Upper lobe of left lung (tissue), 6 donors: ENCODE measurements around the gene CEP68. TPM values are rescaled to one million over a fixed set of nuclear protein-coding genes. Genes with fewer than 3 reads are reported as not detected.

Experiments
- ATAC-seq, 2 donors: fragments of 200-7000 bp; cut with Tn5 transposase; one replicate each; pipeline ENCODE4 v1.9.1; 2022; ENCODE audit warnings: mild to moderate bottlenecking in 2 of 2, moderate library complexity in 2 of 2; ENCODE audit not compliant: low FRiP score in 2 of 2
- DNase-seq, 2 donors: peaks; one replicate each; pipeline ENCODE4 v3.0.0-alpha.2; 2019 to 2020
- H3K27ac ChIP-seq, 4 donors: fragments of 200-600 bp; sonication (generic); one replicate each; pipeline ENCODE4 v1.5.1; 2016 to 2019
- H3K27me3 ChIP-seq, 4 donors: fragments of 200-600 bp; sonication (generic); one replicate each; pipeline ENCODE4 v1.5.1; 2017 to 2019
- H3K36me3 ChIP-seq, 4 donors: fragments of 200-600 bp; sonication (generic); one replicate each; pipeline ENCODE4 v1.5.1; 2016 to 2019
- H3K4me1 ChIP-seq, 4 donors: fragments of 200-600 bp; sonication (generic); one replicate each; pipeline ENCODE4 v1.5.1; 2018 to 2019
- H3K4me3 ChIP-seq, 4 donors: fragments of 200-600 bp; sonication (generic); one replicate each; pipeline ENCODE4 v1.5.1; 2017 to 2019; ENCODE audit warnings: mild to moderate bottlenecking in 2 of 4, moderate library complexity in 1 of 4
- H3K9me3 ChIP-seq, 4 donors: fragments of 200-600 bp; sonication (generic); one replicate each; pipeline ENCODE4 v1.5.1; 2018 to 2019
- CTCF ChIP-seq, 6 experiments: fragments of 450-650 bp in 4 of 6; fragments of 200-600 bp in 2 of 6; sonication (generic) in 2 of 6; IDR thresholded peaks; one replicate each; pipeline ENCODE4 v1.5.1; 2016 to 2019; ENCODE audit warnings: antibody characterized with exemption in 6 of 6
- EP300 ChIP-seq, 4 donors: sonication (generic); formaldehyde crosslinking; IDR thresholded peaks; one replicate each; pipeline ENCODE4 v1.5.1; 2017; ENCODE audit warnings: antibody characterized with exemption in 4 of 4, control low read depth in 2 of 4
- POLR2A ChIP-seq, 4 donors: fragments of 450-650 bp; IDR thresholded peaks; one replicate each; pipeline ENCODE4 v1.5.1; 2016 to 2017; ENCODE audit warnings: antibody characterized with exemption in 4 of 4, mild to moderate bottlenecking in 2 of 4
- POLR2AphosphoS5 ChIP-seq, 2 donors: sonication (generic); formaldehyde crosslinking; IDR thresholded peaks; one replicate each; pipeline ENCODE4 v1.5.1; 2017; ENCODE audit warnings: antibody characterized with exemption in 2 of 2
- whole genome bisulfite sequencing, 2 donors: methylation state at CpG; one replicate each; pipeline ENCODE4 v1.1.5; 2017 to 2018; 5-methylcytosine and 5-hydroxymethylcytosine counted together
- total RNA-seq, 6 donors: library from RNA; depleted of rRNA in 4 of 6; stranded (reverse); fragments of >200 nt in 4 of 6; gene quantifications; one replicate each; pipeline versions ENCODE4 v1.1.0 to v1.2.1, GENCODE V29; 2016 to 2021
- donor health status: DM: no; HTN: no; CAD: no; lungs with moderate emphysema.
- donor health status: DM: no; HTN: yes; CAD: no; lungs with severe emphysema.

CEP68 gene
- total RNA-seq, 6 donors from 2014 or later = 9.4 to 24.1 (median 13.3) TPM

- DNase-seq = no peak
- H3K27me3 ChIP-seq = no peaks in the 10 kb centered on the region
- H3K4me3 ChIP-seq = peak overlapping the region; percentile 90 to 97 (median 90)
- H3K4me1 ChIP-seq = peaks cover 13 to 31% (median 24%) of the 10 kb centered on the region in 4 donors
- 3 to 4% methylated on average over 5 of the region's 5 CpGs for WGBS, 2 donors
- no peaks in the 10 kb centered on the region for H3K9me3 ChIP-seq
- no peaks in the 10 kb centered on the region for H3K36me3 ChIP-seq
- TF ChIP-seq POLR2A (IDR thresholded peaks at IDR 0.05) (no peak), CTCF (IDR thresholded peaks at IDR 0.05) (no peak), EP300 (IDR thresholded peaks at IDR 0.05) (no peak), POLR2AphosphoS5 (IDR thresholded peaks at IDR 0.05) (no peak)
- no peak for ATAC-seq
- peak overlapping the region; percentile 85 to 93 (median 86) for H3K27ac ChIP-seq
Measured at GRCh38 chr2:65057054-65057375, 799 bp downstream of the CEP68 start.

GRCh38 chr2:65057391-65058052 is 1.3 kb downstream of the CEP68 start:
- Histone ChIP-seq H3K4me1 (peaks cover 13 to 33% (median 24%) of the 10 kb centered on the region in 4 donors), H3K9me3 (no peaks in the 10 kb centered on the region), H3K4me3 (peak overlapping the region in 3 of 4 donors; percentile 90 to 97 (median 91)), H3K27ac (peak overlapping the region; percentile 85 to 93 (median 86)), H3K36me3 (no peaks in the 10 kb centered on the region), H3K27me3 (no peaks in the 10 kb centered on the region)
- ATAC-seq (no peak), DNase-seq (no peak)
- WGBS, 2 donors = 39 to 47% methylated on average over 6 of the region's 6 CpGs
- no peak for TF ChIP-seq EP300 (IDR thresholded peaks at IDR 0.05)
- no peak for TF ChIP-seq POLR2A (IDR thresholded peaks at IDR 0.05)
- no peak for TF ChIP-seq CTCF (IDR thresholded peaks at IDR 0.05)
- TF ChIP-seq POLR2AphosphoS5 (IDR thresholded peaks at IDR 0.05) = no peak

- no peak for ATAC-seq
Measured at GRCh38 chr2:65059071-65059470, 2.9 kb downstream of the CEP68 start.

GRCh38 chr2:65061146-65061909 is 5.1 kb downstream of the CEP68 start:
- peaks cover 34 to 57% (median 39%) of the 10 kb centered on the region in 4 donors for H3K4me1 ChIP-seq

More at GRCh38 chr2:65059071-65059470, 2.9 kb downstream of the CEP68 start:
- TF ChIP-seq EP300 (IDR thresholded peaks at IDR 0.05) (no peak), POLR2AphosphoS5 (IDR thresholded peaks at IDR 0.05) (peak in 1 of 2 donors; percentile 70), POLR2A (IDR thresholded peaks at IDR 0.05) (no peak), CTCF (IDR thresholded peaks at IDR 0.05) (no peak)
- H3K4me1 ChIP-seq = peaks cover 17 to 42% (median 26%) of the 10 kb centered on the region in 4 donors
- no peaks in the 10 kb centered on the region for H3K27me3 ChIP-seq
- peak overlapping the region in 1 of 4 donors; percentile 7 for H3K27ac ChIP-seq
- H3K9me3 ChIP-seq = no peaks in the 10 kb centered on the region
- no peak overlapping the region for H3K4me3 ChIP-seq
- WGBS, 2 donors = 53 to 72% methylated on average over 1 of the region's 1 CpG
- DNase-seq = no peak
- no peaks in the 10 kb centered on the region for H3K36me3 ChIP-seq

More at GRCh38 chr2:65061146-65061909, 5.1 kb downstream of the CEP68 start:
- no peak for ATAC-seq
- 87 to 94% methylated on average over 7 of the region's 7 CpGs for WGBS, 2 donors
- no peak overlapping the region for H3K4me3 ChIP-seq
- no peak for DNase-seq
- no peaks in the 10 kb centered on the region for H3K27me3 ChIP-seq
- TF ChIP-seq POLR2A (IDR thresholded peaks at IDR 0.05) = no peak
- no peak for TF ChIP-seq POLR2AphosphoS5 (IDR thresholded peaks at IDR 0.05)
- no peak for TF ChIP-seq CTCF (IDR thresholded peaks at IDR 0.05)
- no peak for TF ChIP-seq EP300 (IDR thresholded peaks at IDR 0.05)
- H3K27ac ChIP-seq = no peak overlapping the region
- H3K36me3 ChIP-seq = no peaks in the 10 kb centered on the region
- no peaks in the 10 kb centered on the region for H3K9me3 ChIP-seq
